HG03103 (cell line): ENCODE data around the gene SHANK2.

Experiments
- ATAC-seq: cut with Tn5 transposase; IDR thresholded peaks from one replicate; pipeline ENCODE4 v1.9.1; 2021; ENCODE audit warnings: low read depth; ENCODE audit not compliant: unreplicated experiment

Gene SHANK2

GRCh38 chr11:71223081-71223405 is 29.3 kb downstream of the SHANK2 start:
- ATAC-seq = no peak

GRCh38 chr11:71222318-71223080 is 29.9 kb downstream of the SHANK2 start:
- ATAC-seq = no peak

- no peak for ATAC-seq
Measured at GRCh38 chr11:71221821-71222220, 30.6 kb downstream of the SHANK2 start.

GRCh38 chr11:71221201-71221600 is 31.2 kb downstream of the SHANK2 start:
- ATAC-seq = no peak

GRCh38 chr11:71218789-71219499 is 33.4 kb downstream of the SHANK2 start:
- ATAC-seq = no peak

GRCh38 chr11:71215425-71215965 is 36.9 kb downstream of the SHANK2 start:
- no peak for ATAC-seq

- no peak for ATAC-seq
Measured at GRCh38 chr11:71214553-71215424, 37.6 kb downstream of the SHANK2 start.

- ATAC-seq = no peak
Measured at GRCh38 chr11:71213696-71214552, 38.5 kb downstream of the SHANK2 start.

GRCh38 chr11:71212871-71213559 is 39.4 kb downstream of the SHANK2 start:
- no peak for ATAC-seq

- no peak for ATAC-seq
Measured at GRCh38 chr11:71211631-71212030, 40.7 kb downstream of the SHANK2 start.

- no peak for ATAC-seq
Measured at GRCh38 chr11:71210861-71211260, 41.5 kb downstream of the SHANK2 start.

GRCh38 chr11:71209656-71210055 is 42.7 kb downstream of the SHANK2 start:
- ATAC-seq = no peak

- no peak for ATAC-seq
Measured at GRCh38 chr11:71209181-71209580, 43.2 kb downstream of the SHANK2 start.

GRCh38 chr11:71208011-71208774 is 44.2 kb downstream of the SHANK2 start:
- no peak for ATAC-seq

GRCh38 chr11:71207563-71207962 is 44.8 kb downstream of the SHANK2 start:
- no peak for ATAC-seq

- no peak for ATAC-seq
Measured at GRCh38 chr11:71206186-71206585, 46.2 kb downstream of the SHANK2 start.

GRCh38 chr11:71204748-71205664 is 47.4 kb downstream of the SHANK2 start:
- ATAC-seq = no peak

GRCh38 chr11:71204294-71204693 is 48.1 kb downstream of the SHANK2 start:
- no peak for ATAC-seq
